Nephron progenitor cell (in vitro differentiated cells): ENCODE data around the gene MXD3.

Experiments
- DNase-seq: peaks from one replicate; pipeline ENCODE4 v3.0.0; 2021
- H3K27ac Mint-ChIP-seq: 2 replicates; pipeline ENCODE4 v1.8.0; 2021; ENCODE audit warnings: mild to moderate bottlenecking, moderate library complexity, mixed read lengths
- H3K27me3 Mint-ChIP-seq: 2 replicates; pipeline ENCODE4 v1.8.0; 2021; ENCODE audit warnings: mild to moderate bottlenecking, low read depth, mixed read lengths; ENCODE audit not compliant: poor library complexity
- H3K36me3 Mint-ChIP-seq: 2 replicates; pipeline ENCODE4 v1.8.0; 2021; ENCODE audit warnings: low read depth, mixed read lengths
- H3K4me1 Mint-ChIP-seq: 2 replicates; pipeline ENCODE4 v1.8.0; 2021; ENCODE audit warnings: mixed read lengths
- H3K4me3 Mint-ChIP-seq: 2 replicates; pipeline ENCODE4 v1.8.0; 2021; ENCODE audit warnings: mild to moderate bottlenecking, moderate library complexity, mixed read lengths
- H3K9me3 Mint-ChIP-seq: 2 replicates; pipeline ENCODE4 v1.8.0; 2021; ENCODE audit warnings: mild to moderate bottlenecking, moderate library complexity, mixed read lengths
- TF ChIP-seq, protein P1 (sequence below): fragments of 200-600 bp; sonication (generic); IDR thresholded peaks from 2 replicates; pipeline ENCODE4 v1.5.0; 2021; ENCODE audit warnings: antibody characterized with exemption

The MXD3 gene

DNA sequence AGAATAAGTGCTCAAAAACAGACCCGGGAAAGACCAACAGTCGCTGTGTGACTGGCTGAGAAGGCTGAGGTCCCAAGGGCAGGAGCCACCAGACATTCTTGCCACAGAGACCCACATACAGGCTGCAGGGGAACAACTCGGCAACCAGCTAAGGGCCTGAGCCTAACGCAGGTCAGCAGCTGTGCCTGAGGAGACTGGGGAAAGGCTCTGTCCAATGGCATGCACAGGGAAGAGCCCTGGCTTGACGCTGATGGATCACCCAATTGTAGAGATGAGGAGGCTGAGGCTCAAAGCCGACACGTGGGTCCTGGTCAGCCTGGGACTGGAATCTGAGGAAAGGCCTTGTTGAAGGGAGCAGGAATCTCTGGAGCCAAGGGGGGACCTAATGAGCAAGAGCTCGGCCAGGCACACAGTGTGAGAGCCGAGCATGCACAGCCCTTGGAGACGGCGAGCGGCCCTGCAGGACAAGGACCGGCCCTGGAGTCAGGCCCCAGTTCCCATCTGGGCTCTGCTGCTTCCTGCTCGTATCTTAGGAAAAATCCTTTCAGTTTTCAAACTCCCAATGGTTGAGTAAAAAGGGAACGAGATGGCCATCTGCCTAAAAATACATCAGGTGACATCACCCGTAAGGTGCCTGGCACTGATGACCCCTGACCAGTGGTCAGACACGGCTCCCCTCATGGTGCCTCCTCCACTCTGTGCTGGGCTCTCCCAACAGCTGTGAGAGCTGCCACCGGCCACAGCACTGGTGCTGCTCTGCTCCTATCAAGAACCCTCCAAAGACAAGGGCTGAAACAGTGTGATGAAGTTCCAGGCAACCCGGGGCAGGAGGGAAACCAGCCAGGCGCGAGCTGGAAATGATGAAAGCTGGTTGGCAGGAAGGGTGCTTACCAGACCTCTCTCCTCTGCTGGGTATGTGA lies 23.3 kb upstream of the MXD3 start:
- peak overlapping the region; percentile 66 for H3K27ac Mint-ChIP-seq
- no peak overlapping the region for H3K4me3 Mint-ChIP-seq
- H3K4me1 Mint-ChIP-seq: no peaks in the 10 kb centered on the region
- DNase-seq: no peak
- peaks cover 3% of the 10 kb centered on the region for H3K27me3 Mint-ChIP-seq
- H3K36me3 Mint-ChIP-seq: peaks cover 34% of the 10 kb centered on the region
- H3K9me3 Mint-ChIP-seq: no peaks in the 10 kb centered on the region
- TF ChIP-seq, protein P1, sequence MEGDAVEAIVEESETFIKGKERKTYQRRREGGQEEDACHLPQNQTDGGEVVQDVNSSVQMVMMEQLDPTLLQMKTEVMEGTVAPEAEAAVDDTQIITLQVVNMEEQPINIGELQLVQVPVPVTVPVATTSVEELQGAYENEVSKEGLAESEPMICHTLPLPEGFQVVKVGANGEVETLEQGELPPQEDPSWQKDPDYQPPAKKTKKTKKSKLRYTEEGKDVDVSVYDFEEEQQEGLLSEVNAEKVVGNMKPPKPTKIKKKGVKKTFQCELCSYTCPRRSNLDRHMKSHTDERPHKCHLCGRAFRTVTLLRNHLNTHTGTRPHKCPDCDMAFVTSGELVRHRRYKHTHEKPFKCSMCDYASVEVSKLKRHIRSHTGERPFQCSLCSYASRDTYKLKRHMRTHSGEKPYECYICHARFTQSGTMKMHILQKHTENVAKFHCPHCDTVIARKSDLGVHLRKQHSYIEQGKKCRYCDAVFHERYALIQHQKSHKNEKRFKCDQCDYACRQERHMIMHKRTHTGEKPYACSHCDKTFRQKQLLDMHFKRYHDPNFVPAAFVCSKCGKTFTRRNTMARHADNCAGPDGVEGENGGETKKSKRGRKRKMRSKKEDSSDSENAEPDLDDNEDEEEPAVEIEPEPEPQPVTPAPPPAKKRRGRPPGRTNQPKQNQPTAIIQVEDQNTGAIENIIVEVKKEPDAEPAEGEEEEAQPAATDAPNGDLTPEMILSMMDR: no peak

DNA sequence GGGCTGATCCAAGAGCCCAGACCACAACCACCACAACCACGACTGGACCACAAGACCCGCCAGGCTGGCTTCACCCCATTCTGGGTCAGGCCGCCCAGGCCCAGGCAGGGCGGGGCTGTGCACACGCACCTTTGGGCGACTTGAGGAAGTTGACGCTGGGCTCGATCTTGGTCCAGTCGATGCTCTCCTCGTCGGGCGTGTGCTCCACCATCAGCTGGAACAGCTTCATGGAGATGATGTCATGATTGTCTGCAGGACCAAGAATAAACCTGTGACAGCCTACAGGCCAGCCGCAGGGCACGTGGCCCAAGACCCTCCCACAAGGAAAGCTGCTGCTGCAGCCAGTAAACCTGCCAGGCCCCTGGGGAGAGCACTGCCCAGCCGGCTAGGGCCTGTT lies 22.5 kb upstream of the MXD3 start:
- TF ChIP-seq, protein P1: no peak
- peaks cover 3% of the 10 kb centered on the region for H3K27me3 Mint-ChIP-seq
- no peak for DNase-seq
- H3K27ac Mint-ChIP-seq: peak overlapping the region; percentile 70
- H3K36me3 Mint-ChIP-seq: peaks cover 31% of the 10 kb centered on the region
- no peak overlapping the region for H3K4me3 Mint-ChIP-seq
- H3K9me3 Mint-ChIP-seq: no peaks in the 10 kb centered on the region
- H3K4me1 Mint-ChIP-seq: no peaks in the 10 kb centered on the region

DNA sequence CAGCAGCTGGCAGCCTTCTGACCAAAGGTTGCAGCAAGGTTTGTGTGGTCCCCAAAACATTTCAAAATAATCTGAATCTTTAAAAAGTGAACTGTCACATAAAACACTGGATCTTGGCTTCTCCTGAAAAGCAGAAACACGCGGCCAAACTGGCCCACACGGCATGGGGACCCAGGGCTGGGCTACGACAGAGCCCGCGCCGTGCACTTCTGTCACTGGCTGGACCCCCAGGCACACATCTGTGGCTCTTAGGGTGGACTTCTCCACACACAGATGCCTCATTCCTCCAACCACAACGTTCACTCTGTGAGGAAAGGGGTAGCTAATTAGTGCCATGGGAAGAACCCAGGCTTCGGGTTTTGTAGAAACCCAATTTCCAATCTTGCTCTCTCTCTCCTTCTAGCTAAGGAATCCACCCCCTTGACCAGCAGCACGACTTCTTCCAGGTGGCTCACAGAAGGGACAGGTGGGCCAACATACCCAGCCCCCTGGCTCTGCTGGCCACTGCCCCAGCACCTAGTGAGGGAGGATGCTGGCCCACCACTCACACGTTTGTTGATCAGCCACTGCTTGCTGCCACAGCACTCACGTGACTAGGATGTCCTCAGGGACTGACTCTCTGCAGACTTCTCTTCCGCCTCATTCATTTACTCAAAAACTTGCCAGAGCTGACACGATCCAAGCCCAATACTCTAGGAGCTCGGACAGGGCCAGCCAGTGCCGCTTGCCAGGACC lies 21.9 kb upstream of the MXD3 start:
- Mint-ChIP-seq H3K27me3 (peaks cover 3% of the 10 kb centered on the region), H3K4me3 (no peak overlapping the region), H3K4me1 (no peaks in the 10 kb centered on the region), H3K27ac (peak overlapping the region; percentile 70), H3K36me3 (peaks cover 31% of the 10 kb centered on the region), H3K9me3 (no peaks in the 10 kb centered on the region)
- TF ChIP-seq, protein P1: no peak
- DNase-seq: no peak

DNA sequence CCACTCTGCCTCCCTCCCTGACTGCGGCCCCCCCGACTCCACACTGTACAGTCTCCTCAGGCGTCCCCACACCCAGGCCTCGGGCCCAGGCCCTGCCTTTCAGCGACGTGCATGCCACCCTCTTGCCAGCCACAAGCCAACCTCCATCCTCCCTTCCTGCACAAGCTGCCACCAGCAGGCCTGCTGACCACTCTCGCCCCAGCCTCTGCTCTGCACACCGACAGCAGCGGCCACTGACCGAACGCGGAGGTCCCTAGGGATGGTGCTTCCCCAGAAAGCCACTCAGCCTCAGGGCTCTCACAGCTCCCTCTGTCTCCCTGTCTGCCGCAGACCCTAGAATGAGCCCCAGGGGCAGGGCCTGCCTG lies 21.2 kb upstream of the MXD3 start:
- no peak overlapping the region for H3K27ac Mint-ChIP-seq

DNA sequence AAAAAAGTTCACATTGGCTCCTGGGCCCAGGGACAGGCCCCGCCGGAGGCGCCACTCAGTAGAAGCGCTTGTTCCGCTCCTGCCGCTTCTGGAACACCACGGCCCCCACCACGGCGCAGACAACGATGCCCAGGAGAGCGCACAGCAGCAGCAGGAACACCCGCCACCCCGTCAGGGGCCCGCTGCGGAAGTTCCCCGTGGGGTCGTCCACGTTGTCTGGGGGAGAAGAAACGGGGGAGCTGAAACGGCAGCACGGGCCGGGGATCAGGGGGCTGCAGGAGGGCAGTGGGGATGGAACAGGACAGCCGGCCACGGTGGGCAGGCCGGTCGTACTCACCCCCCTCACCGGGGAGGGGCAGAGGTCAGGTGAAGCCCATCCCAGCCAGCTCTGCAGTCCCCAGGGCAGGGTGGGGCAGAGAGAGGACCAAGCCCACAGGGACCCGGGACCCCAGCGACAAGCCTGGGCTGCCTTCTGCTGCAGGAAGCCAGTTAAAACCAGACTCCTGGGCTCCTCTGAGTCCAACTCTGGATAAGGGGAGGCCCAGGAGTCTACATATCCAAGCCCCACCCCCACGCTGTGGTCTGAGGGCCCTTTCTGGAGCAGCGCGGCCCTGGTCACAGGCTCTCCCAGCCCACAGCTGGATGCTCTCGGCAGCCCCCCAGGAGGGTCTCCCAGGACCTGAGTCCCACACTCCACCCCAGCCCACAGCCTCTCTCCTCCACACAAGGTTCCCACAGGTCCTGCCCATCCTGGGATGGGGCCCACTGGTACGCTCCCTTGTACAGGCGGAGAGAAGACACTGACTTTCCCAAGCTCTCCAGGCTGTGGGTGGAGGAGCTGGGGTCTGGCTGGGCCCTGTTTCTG lies 20.6 kb upstream of the MXD3 start:
- H3K4me3 Mint-ChIP-seq: no peak overlapping the region
- H3K36me3 Mint-ChIP-seq: peaks cover 31% of the 10 kb centered on the region
- H3K9me3 Mint-ChIP-seq: no peaks in the 10 kb centered on the region
- DNase-seq: no peak
- TF ChIP-seq, protein P1: no peak
- H3K4me1 Mint-ChIP-seq: no peaks in the 10 kb centered on the region
- H3K27me3 Mint-ChIP-seq: peaks cover 3% of the 10 kb centered on the region
- H3K27ac Mint-ChIP-seq: no peak overlapping the region

More for the DNA sequence above, 21.2 kb upstream of the MXD3 start:
- Mint-ChIP-seq H3K27me3 (peaks cover 3% of the 10 kb centered on the region), H3K9me3 (no peaks in the 10 kb centered on the region), H3K4me1 (no peaks in the 10 kb centered on the region), H3K4me3 (no peak overlapping the region), H3K36me3 (peaks cover 31% of the 10 kb centered on the region)
- no peak for DNase-seq
- TF ChIP-seq, protein P1: no peak
